GM15510 (cell line): ENCODE data around the gene AFAP1L1.

Experiments used
- POLR2A ChIP-seq: IDR thresholded peaks from 3 replicates; pipeline ENCODE4 v1.6.1; 2011; ENCODE audit warnings: borderline replicate concordance; ENCODE audit not compliant: insufficient read length; ENCODE audit errors: extremely low read depth

AFAP1L1 gene

DNA sequence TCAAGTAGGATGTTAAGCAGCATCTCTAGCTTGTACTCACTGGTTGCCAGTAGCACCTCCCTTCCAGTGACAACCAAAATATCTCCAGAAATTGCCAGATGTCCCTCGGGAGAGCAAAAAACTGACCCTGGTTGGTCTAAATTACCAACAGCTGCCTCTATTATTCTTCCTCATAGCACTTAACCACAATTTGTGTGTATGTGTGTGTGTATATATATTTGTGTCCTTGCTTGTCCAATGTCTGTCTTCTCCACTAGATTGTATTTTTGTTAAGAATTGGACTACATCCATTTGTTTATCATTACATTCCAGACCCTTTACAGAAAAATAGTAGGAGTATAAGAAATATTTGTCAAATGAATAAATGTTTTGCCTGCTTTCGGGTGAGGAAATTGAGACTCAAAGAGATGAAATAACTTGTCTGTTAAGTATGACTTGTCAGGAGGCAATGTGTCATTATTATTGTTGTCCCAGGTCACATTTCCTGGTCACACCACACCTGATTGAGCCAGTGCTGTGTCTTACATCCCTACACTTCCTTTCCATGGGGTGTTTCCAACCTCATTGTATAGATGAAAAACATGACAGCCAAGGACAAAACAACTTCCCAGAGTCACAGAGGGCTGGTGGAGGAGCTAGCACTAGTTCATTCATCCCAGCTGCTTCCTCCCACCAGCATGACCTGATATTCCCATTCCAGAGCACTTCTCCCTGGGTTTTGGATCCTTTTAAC is 62.2 kb downstream of the AFAP1L1 start:
- TF ChIP-seq POLR2A: no peak

DNA sequence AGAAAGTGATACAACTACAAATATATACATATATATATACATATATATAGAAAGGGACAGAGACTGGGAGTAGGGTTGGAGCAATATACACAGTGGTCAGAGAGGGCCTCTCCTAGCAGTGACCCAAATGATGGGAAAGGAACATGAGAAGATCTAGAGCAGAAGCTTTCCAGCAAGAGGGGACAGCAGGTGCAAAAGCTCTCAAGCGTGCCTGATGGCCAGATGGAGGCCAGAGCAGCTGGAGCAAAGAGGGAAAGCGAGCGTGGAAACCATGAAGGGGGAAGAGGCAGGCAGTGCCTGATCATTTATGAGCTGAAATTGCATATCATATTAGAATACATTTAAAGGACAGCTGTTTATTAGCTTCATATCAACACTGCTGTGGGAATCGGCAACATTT is 66.1 kb downstream of the AFAP1L1 start:
- no peak for TF ChIP-seq POLR2A

DNA sequence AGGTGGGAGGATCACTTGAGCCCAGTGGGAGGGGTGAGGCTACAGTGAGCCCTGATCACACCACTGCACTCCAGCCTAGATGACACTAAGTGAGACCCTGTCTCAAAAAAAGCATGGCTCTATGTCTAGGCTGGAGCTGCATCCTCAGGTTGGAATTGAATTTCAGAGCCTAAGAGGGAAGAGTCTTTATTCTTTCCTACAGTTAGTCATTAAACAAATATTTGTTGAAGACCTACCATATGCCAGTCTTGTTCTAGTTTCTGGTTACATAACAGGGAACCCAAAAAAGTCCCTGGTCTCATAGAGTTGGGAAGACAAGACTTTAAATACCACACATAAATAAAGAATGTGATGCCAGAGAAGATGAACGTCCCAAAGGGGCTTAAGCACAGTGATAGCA is 66.7 kb downstream of the AFAP1L1 start:
- TF ChIP-seq POLR2A: no peak

DNA sequence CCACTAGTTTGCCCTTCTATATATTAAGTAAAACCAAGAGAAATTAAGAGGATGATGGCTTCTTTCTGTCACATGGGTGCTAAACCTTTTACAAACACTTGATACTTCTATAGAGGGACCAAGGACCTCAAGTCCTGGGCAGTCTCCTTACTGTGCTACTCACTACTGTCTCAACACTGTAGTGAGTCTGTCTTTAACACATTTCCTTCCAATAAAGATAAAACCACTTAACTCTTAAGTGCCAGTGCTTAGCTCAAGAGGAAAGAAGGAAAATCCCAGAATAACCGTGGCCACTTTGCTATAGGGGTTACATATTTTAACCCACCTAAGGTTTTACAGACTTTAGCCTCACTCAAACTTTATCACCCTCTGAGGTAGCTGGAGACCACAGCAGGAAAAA is 69.3 kb downstream of the AFAP1L1 start:
- TF ChIP-seq POLR2A: no peak

DNA sequence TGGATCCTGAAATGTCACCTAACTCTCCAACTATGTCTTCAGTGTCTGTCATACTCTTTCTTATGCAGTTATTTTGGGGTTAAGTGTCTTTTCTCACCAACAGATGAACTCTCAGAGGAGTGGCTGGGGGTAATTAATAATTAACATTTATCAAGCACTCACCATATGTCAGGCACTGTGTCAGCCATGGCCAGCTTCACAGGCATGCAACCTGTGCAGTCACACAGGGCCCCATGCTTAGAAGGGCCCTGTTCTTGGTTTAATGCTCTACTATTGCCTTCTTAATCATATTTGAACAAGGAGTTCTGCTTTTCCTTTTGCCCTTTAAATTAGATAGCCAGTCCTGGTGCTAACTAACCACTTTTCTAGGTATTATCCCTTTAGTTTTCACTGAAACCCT is 70.2 kb downstream of the AFAP1L1 start:
- no peak for TF ChIP-seq POLR2A

DNA sequence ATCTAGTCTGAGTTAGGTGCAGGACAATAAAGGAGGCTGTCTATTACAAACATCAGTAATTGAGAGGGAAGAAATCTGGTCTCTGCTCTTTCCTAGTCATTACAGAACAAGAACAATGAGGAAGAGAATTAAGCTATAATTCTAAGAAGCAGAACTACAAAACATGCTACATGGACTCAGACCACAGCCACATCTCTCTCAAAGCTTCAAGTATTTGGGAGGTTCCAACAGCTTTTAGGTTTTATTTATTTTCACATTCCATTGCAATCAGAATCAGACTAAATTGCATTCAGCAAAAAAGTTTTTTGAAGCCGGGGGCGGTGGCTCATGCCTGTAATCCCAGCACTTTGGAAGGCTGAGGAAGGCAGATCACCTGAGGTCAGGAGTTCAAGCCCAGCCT is 72.5 kb downstream of the AFAP1L1 start:
- no peak for TF ChIP-seq POLR2A

DNA sequence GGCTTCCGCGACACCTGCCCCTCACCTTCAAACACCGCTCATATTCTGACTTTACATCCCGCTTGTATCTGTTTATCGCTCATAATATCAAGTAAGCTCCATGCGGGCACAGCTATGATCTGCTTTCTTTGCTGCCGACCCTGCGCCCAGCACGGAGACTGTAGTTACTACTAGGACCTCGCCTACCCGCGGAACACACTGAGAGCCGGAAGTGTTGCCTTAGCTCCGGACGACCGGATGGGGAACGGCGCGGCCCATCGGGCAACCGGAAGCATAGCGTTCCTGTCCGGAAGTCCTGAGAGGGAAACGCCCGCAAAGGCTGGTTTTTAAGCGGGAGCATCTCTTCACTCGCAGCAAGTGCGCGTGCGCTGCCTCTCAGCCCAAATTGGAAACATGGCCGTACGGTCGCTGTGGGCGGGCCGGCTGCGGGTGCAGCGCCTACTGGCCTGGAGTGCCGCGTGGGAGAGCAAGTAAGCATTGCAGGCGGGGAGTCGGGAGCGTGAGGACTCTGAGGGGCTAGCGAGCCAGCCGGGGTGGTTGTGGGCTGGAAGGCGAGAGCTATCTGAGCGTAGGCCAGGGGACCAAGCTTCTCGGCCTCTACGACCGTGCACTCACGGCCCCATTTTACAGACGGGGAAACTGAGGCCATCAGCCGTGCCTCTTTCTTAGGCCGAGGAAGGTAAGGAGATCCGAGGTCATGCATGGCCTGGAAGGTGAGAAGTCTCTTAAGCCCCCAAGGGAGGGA is 73.7 kb downstream of the AFAP1L1 start, which contains the start of gene GRPEL2:
GRPEL2 (plus strand) TSS at position 353 of the 745 bp plus-strand sequence; CDS start at position 394, 41 bp downstream.
- TF ChIP-seq POLR2A: peak; percentile 90

DNA sequence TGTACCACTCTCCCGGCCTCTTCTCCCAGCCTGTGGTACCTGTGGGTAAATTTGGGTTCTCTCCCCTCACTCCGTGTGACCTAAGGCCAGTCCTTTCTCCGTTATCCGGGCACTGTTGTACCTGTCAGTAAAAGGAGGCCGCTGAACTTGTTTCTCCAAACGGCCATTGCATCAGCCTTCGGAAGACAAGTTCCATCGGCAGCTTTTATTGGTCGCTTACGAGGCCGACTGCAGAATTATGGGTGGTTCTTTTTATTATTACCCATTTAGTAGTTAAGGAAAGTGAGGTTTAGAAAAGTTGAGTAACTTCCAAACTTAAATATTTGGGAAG is 74.2 kb downstream of the AFAP1L1 start:
- TF ChIP-seq POLR2A: no peak

DNA sequence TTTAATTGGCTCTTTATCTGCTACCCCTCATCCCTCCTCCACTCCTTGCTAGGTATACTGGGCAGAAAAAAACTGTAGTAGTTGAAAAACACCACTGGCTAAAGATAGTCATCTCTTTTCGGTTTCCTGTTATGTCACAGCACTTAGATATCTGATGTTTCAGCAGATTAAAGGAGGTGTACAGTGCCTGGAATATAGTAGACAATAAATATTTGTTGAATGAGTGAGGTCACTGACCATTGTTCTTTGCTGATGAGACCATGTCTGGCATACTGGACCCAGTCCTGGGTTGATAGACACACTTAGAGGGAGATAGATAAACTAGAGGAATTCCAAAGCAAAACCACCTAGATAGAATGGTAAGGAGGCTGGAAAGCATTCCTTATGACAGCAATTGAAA is 76.9 kb downstream of the AFAP1L1 start:
- no peak for TF ChIP-seq POLR2A

DNA sequence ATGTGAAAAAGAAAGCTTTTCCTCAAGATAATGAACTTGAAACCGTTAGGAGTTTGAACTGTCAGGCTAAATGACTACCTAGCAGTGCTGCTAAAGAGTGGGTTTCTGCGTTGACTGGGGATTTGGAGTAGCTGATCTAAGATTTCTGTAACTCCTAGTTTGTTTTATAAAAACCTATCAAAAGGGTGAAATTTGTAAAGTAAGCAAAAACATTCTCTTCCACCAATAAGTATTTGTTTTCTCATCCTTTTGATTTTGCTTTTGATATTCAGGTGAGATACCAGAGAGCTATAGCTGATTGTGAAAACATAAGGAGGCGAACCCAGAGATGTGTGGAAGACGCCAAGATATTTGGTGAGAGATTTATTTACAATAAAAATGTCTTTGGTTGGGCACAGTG is 77.7 kb downstream of the AFAP1L1 start:
- TF ChIP-seq POLR2A: no peak

DNA sequence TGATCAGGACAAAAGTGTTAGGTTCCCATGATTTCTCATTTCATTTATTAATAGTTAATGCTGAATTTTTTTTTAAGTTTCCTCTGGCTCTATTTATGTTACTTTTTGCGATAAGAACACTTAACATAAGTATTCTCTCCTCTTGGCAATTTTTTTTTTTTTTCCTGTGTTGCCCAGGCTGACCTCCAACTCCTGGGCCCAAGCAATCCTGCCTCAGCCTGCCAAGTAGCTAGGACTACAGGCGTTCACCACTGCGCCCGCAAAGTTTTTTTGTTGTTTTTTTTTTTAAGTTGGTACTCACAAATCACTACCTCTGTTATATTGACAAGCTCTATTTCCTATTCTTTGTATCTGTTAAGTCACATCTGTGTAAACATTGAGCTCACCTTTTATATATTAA is 80.5 kb downstream of the AFAP1L1 start:
- no peak for TF ChIP-seq POLR2A

DNA sequence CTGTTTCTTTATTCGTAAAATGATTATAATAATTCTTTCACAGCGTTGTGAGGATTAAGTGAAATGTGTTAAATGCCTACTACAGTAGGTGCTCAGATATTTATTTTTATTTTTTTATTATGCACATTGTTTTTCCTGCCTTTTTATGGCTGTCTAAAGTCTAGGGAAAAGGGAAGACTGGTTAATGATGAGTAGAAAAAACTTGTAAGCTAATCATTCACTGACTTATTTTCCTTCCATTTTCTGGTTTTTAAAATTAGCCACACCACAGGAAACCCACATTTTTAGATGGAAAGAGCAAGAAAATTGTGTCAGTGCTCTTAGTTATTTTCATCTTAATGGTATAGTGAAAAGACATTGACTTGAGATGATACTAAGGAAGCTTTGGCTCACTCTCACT is 82.3 kb downstream of the AFAP1L1 start:
- TF ChIP-seq POLR2A: no peak

DNA sequence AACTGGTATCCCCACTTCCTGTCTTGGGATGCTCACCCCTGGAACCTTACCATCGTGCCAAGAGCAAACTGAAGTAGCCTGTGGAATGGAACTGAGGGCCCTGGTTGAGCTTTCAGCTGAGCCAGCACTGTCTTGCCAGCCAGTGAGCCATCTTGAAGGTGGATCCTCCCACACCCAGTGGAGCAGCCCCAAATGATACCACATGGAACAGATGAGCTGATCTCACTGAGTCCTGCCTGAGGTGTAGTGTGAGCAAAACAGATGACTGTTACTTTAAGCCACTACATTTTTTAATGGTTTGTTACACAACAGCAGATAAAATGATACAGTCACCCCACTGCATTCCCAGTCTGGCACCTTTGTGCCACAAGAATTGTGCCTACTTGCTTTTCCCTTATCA is 84.0 kb downstream of the AFAP1L1 start:
- no peak for TF ChIP-seq POLR2A

DNA sequence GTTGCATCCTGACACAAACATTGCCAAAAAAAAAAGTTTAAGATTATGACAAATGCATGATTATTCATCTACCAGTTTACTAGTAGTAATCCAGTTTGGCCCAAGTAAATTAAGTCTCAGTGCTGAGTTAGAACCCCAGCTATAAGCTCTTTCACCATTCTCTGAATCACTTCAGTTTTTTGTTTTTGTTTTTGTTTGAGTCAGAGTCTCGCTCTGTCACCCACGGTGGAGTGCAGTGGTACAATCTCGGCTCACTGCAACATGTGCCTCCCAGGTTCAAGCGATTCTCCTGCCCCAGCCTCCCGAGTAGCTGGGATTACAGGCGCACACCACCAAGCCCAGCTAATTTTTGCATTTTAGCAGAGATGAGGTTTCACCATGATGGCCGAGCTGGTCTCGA is 84.7 kb downstream of the AFAP1L1 start:
- no peak for TF ChIP-seq POLR2A

DNA sequence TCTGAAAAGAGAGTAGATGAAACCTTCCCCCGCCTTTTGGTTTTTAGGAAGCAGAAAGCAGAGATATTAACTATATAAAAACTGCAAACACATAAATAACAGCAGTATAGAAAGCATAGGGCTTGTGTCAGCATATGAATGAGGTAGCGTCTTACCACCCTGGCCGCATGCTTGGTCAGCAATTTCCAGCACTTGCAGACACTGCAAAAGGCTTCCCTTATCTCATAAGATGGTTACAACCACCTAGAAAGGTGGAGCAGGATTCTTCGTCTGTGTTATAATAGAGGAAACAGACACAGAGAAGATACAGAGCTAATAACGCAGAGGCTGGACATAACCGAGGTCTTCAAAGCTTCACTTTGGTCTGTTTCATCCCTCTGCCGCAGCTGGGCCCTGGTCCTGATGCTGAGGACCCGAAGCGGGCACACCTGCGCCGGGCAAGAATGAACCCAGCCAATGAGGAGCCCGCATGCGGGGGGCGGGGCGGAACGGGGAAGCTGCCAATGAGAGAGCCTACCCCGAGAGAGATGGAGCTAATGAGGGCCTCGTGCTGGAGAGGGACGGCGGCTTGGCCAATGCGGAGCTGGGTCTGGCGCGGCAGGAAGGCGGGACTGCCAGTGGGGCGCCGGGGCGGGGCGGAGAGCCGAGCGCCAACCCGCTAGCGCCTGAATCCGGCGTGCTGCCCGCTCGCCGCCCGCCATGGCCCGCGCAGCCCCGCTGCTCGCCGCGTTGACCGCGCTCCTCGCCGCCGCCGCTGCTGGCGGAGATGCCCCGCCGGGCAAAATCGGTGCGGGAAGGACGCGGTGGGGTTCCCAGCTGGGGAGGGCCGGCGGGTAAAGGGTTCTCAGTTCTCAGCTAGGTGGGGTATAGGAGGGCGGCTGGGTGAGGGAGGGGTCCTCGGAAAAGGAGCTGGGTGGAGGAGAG is 86.0 kb downstream of the AFAP1L1 start, which contains the start of gene PCYOX1L:
PCYOX1L (plus strand) TSS at position 677 of the 924 bp plus-strand sequence; CDS start at position 700, 23 bp downstream.
- peak; percentile 89 for TF ChIP-seq POLR2A
